K562 (cell line): Measurements from ENCODE around the gene AP4S1. TPM values are rescaled to one million over a fixed set of nuclear protein-coding genes. Genes with fewer than 3 reads are reported as not detected.

Source experiments
- ATAC-seq: fragments of 200-7000 bp; cut with Tn5 transposase; 3 replicates; pipeline ENCODE4 v1.9.1; 2020; ENCODE audit warnings: moderate library complexity
- BruUV-seq: library from RNA; stranded (reverse); fragments of 400-500 nt; replicated peaks from 2 replicates; lab custom pipeline; 2021; lab: Mats Ljungman, UMichigan
- CTCF ChIA-PET: fragments of 300-600 bp; formaldehyde crosslinking; extraction: SDS; loops from one replicate; lab custom pipeline; 2021; ENCODE audit warnings: low intra/inter-chr PET ratio; lab: Yijun Ruan, JAX
- POLR2A ChIA-PET: fragments of 300-600, 350-650 bp; sonication (Branson Sonifier 250); formaldehyde crosslinking; extraction: SDS; loops from one replicate; lab custom pipeline; 2021; ENCODE audit warnings: antibody characterized with exemption, inconsistent platforms; lab: Yijun Ruan, JAX
- DNase-seq, 4 experiments: peaks; one replicate each; pipeline versions ENCODE4 v3.0.0 to v3.0.0-alpha.2; 2011 to 2018; ENCODE audit warnings: low spot score in 3 of 4, mixed read lengths in 3 of 4; ENCODE audit errors: extremely low read depth in 1 of 4
- FAIRE-seq: peaks from 2 replicates; lab custom pipeline; 2011; peaks lifted over from hg19 to GRCh38; lab: Jason Lieb, UNC
- H2AFZ ChIP-seq: 2 replicates; pipeline ENCODE4 v1.6.0; 2011; ENCODE audit warnings: low read depth, low read length, control low read depth, inconsistent platforms
- H3K27ac ChIP-seq: fragments of 200-600 bp; 3 replicates; pipeline ENCODE4 v1.8.0; 2011; ENCODE audit warnings: low read depth, mild to moderate bottlenecking, control low read depth, inconsistent platforms, low read length, moderate library complexity, mixed read lengths; ENCODE audit errors: extremely low read depth
- H3K27me3 ChIP-seq, 2 experiments: fragments of 300-600 bp in 1 of 2; 2 replicates in 1 of 2; 3 replicates in 1 of 2; pipeline versions ENCODE4 v1.6.0 to v1.8.0; 2011; ENCODE audit warnings: inconsistent platforms in 2 of 2, low read length in 2 of 2, mild to moderate bottlenecking in 1 of 2, mixed read lengths in 1 of 2, moderate library complexity in 1 of 2; ENCODE audit not compliant: control insufficient read depth in 2 of 2, insufficient read depth in 2 of 2
- H3K36me3 ChIP-seq: fragments of 300-600 bp; 3 replicates; pipeline ENCODE4 v1.8.0; 2011; ENCODE audit warnings: mild to moderate bottlenecking, low read length, inconsistent platforms; ENCODE audit not compliant: control insufficient read depth, insufficient read depth
- H3K4me1 ChIP-seq, 2 experiments: fragments of 200-600 bp in 1 of 2; replicated peaks in 1 of 2; 2 replicates in 1 of 2; 3 replicates in 1 of 2; pipeline versions ENCODE4 v1.5.1 to v1.8.0; 2011; ENCODE audit warnings: inconsistent platforms in 2 of 2, low read length in 2 of 2, mild to moderate bottlenecking in 1 of 2, mixed read lengths in 1 of 2, moderate library complexity in 1 of 2; ENCODE audit not compliant: control insufficient read depth in 2 of 2, insufficient read depth in 2 of 2
- H3K4me2 ChIP-seq: 2 replicates; pipeline ENCODE4 v1.6.1; 2011; ENCODE audit warnings: low read length, control low read depth, inconsistent platforms, mixed read lengths; ENCODE audit not compliant: insufficient read depth
- H3K4me3 ChIP-seq: fragments of 200-600 bp; sonication (generic), shearing (Covaris generic); 2 replicates; pipeline ENCODE4 v1.5.1; 2016; ENCODE audit warnings: control low read depth, inconsistent platforms
- H3K79me2 ChIP-seq: fragments of 200-600 bp; 3 replicates; pipeline ENCODE4 v1.8.0; 2011; ENCODE audit warnings: low read length, inconsistent platforms; ENCODE audit not compliant: control insufficient read depth, insufficient read depth
- H3K9ac ChIP-seq, 2 experiments: 2 replicates each; pipeline versions ENCODE4 v1.6.0 to v1.6.1; 2011; ENCODE audit warnings: low read depth in 2 of 2, low read length in 2 of 2, control low read depth in 1 of 2, inconsistent platforms in 1 of 2, mild to moderate bottlenecking in 1 of 2, mixed read lengths in 1 of 2; ENCODE audit not compliant: insufficient read depth in 1 of 2
- H3K9me1 ChIP-seq: one replicate; pipeline ENCODE4 v1.6.0; 2011; ENCODE audit warnings: inconsistent platforms, mild to moderate bottlenecking, low read length, moderate library complexity; ENCODE audit not compliant: control insufficient read depth, insufficient read depth
- H3K9me3 ChIP-seq: replicated peaks from 2 replicates; pipeline ENCODE4 v1.5.1; 2011; ENCODE audit warnings: low read depth, low read length, inconsistent platforms; ENCODE audit not compliant: control insufficient read depth, insufficient read depth
- H4K20me1 ChIP-seq: replicated peaks from 2 replicates; pipeline ENCODE4 v1.6.1; 2011; ENCODE audit warnings: low read length, inconsistent platforms, mixed read lengths; ENCODE audit not compliant: control insufficient read depth, insufficient read depth
- ELF2 ChIP-seq: fragments of 250-450 bp; sonication (Bioruptor Pico); IDR thresholded peaks from 2 replicates; pipeline ENCODE4 v1.5.0; 2021; ENCODE audit warnings: mild to moderate bottlenecking
- ILK ChIP-seq: fragments of 450-650 bp; IDR thresholded peaks from 2 replicates; pipeline ENCODE4 v1.6.1; 2016; ENCODE audit warnings: missing genetic modification characterization, low read depth, mild to moderate bottlenecking, missing compliant biosample characterization, moderate library complexity, borderline replicate concordance
- MBD1 ChIP-seq: fragments of 250-450 bp; sonication (Bioruptor Pico); IDR thresholded peaks from 2 replicates; pipeline ENCODE4 v1.8.0; 2022; ENCODE audit warnings: inconsistent platforms
- NCOA6 ChIP-seq: fragments of 450-650 bp; IDR thresholded peaks from 2 replicates; pipeline ENCODE4 v1.6.1; 2017; ENCODE audit warnings: mild to moderate bottlenecking
- RBM14 ChIP-seq: fragments of 200-400 bp; formaldehyde crosslinking; IDR thresholded peaks from 2 replicates; pipeline ENCODE4 v1.6.1; 2018; ENCODE audit warnings: low read depth, mild to moderate bottlenecking, low read length, moderate library complexity, borderline replicate concordance; ENCODE audit not compliant: insufficient read depth
- SETDB1 ChIP-seq: IDR thresholded peaks from one replicate; pipeline ENCODE4 v1.6.1; 2012; ENCODE audit warnings: low read length, control low read depth, inconsistent platforms
- THAP7 ChIP-seq: fragments of 250-450 bp; sonication (Bioruptor Pico); IDR thresholded peaks from 2 replicates; pipeline ENCODE4 v1.5.0; 2021
- USF1 ChIP-seq: sonication (generic); formaldehyde crosslinking; IDR thresholded peaks from 2 replicates; pipeline ENCODE4 v1.9.0; 2022; ENCODE audit warnings: mild to moderate bottlenecking, missing genetic modification reagents
- ZEB2 ChIP-seq: fragments of 450-650 bp; IDR thresholded peaks from 2 replicates; pipeline ENCODE4 v1.6.1; 2016
- ZNF134 ChIP-seq: fragments of 250-450 bp; sonication (Bioruptor Pico); conservative IDR thresholded peaks from 2 replicates; pipeline ENCODE4 v1.4.0; 2020
- ZNF707 ChIP-seq: fragments of 250-450 bp; sonication (Bioruptor Pico); conservative IDR thresholded peaks from 2 replicates; pipeline ENCODE4 v1.8.0; 2022; ENCODE audit warnings: inconsistent platforms, mild to moderate bottlenecking, moderate library complexity
- WGBS: fragments of 100-300 bp; shearing (Covaris generic); methylation state at CpG from one replicate; pipeline ENCODE4 v1.1.6; 2016; ENCODE audit warnings: low coverage, mixed read lengths; ENCODE audit not compliant: insufficient coverage; ENCODE audit errors: missing lambda C conversion rate; 5-methylcytosine and 5-hydroxymethylcytosine counted together
- in situ Hi-C: fragments of 300-500 bp; cut with MboI; formaldehyde crosslinking; loops from 4 replicates; pipeline ENCODE4 v1.15.0; 2018; ENCODE audit warnings: inconsistent platforms, mixed read lengths
- intact Hi-C: fragments of 100-400 bp; cut with micrococcal nuclease; formaldehyde crosslinking; loops from 2 replicates; pipeline ENCODE4 v1.14.2; 2022
- polyA plus RNA-seq, 8 experiments: library from polyadenylated mRNA; depleted of rRNA in 4 of 8; stranded (reverse) in 5 of 8; unstranded in 3 of 8; fragments of >200 nt; fragmentation: Nextera tagmentation in 2 of 8; fragmentation: Illumina TruSeq in 1 of 8; extraction: Ambion mirVana in 2 of 8; extraction: Trizol in 1 of 8; gene quantifications; 2 replicates each; pipeline versions ENCODE4 v1.2.1 to v1.2.3, GENCODE V29; 2011 to 2014; ENCODE audit warnings: inconsistent platforms in 1 of 8, missing spikeins in 1 of 8
- total RNA-seq, 7 experiments: library from RNA; depleted of rRNA in 6 of 7; stranded (reverse); fragments of >200 nt in 6 of 7; fragmentation: Illumina TruSeq in 2 of 7; extraction: Trizol in 2 of 7; gene quantifications; 2 replicates each; pipeline versions ENCODE4 v1.2.1 to v1.2.3, GENCODE V29; 2011 to 2021; ENCODE audit warnings: low replicate concordance in 1 of 7

AP4S1 gene
- total and polyA plus RNA-seq, 9 of the 15 experiments (the other 6 are each of a cell fraction or from before 2014, with no cell fraction given): 3.7 to 7.8 (median 5.9) TPM

- FAIRE-seq: no peak
- 100% methylated on average over 2 of the region's 4 CpGs for WGBS
- no peak for DNase-seq
- intact Hi-C loops (no loop called here), in situ Hi-C loops (no loop called here)
- H3K27ac ChIP-seq: no peak overlapping the region
- H3K27me3 ChIP-seq: no peaks in the 10 kb centered on the region
- H3K79me2 ChIP-seq: peaks cover 96% of the 10 kb centered on the region
- 0 out of 2 replicates have a peak, but pooled peaks cover 6% of the 10 kb centered on the region for H4K20me1 ChIP-seq
- H3K36me3 ChIP-seq: peaks cover 21% of the 10 kb centered on the region; the same call in 2 of the 3 replicates
- BruUV-seq: no TSS peak
- no peaks in the 10 kb centered on the region for H3K4me1 ChIP-seq
- H3K9me3 ChIP-seq: no peaks in the 10 kb centered on the region
- H3K9me1 ChIP-seq: no peaks in the 10 kb centered on the region
- no peak overlapping the region for H3K4me3 ChIP-seq
- no peak overlapping the region for H2AFZ ChIP-seq
- ATAC-seq: no peak
- ChIA-PET CTCF (no interaction called here), POLR2A (interaction anchor here (1.5 kb wide), 1 partner anchor 13 kb away, joined by 5 read pairs; the partner anchor contains the start of gene STRN3)
- TF ChIP-seq ZNF707 (CRISPR knock-in tag) (no peak), THAP7 (CRISPR knock-in tag) (no peak), SETDB1 (no peak), NCOA6 (no peak), ZEB2 (no peak), ZNF134 (CRISPR knock-in tag) (no peak), RBM14 (no peak), USF1 (CRISPR knock-in tag) (no peak), ILK (tag) (no peak), MBD1 (CRISPR knock-in tag) (no peak), ELF2 (no peak)
- H3K4me2 ChIP-seq: no peak overlapping the region
- H3K9ac ChIP-seq: no peak overlapping the region
Measured at GRCh38 chr14:31013841-31014240, 11.6 kb upstream of the AP4S1 start.
